ENCODE data around the gene ENGASE.

ENGASE gene

GRCh38 chr17:79135011-79135410 lies 60.4 kb downstream of the ENGASE start:
- no peak for DNase-seq (ENCODE audit: low read depth in 4 of 4, low spot score in 1 of 4)

DNA sequence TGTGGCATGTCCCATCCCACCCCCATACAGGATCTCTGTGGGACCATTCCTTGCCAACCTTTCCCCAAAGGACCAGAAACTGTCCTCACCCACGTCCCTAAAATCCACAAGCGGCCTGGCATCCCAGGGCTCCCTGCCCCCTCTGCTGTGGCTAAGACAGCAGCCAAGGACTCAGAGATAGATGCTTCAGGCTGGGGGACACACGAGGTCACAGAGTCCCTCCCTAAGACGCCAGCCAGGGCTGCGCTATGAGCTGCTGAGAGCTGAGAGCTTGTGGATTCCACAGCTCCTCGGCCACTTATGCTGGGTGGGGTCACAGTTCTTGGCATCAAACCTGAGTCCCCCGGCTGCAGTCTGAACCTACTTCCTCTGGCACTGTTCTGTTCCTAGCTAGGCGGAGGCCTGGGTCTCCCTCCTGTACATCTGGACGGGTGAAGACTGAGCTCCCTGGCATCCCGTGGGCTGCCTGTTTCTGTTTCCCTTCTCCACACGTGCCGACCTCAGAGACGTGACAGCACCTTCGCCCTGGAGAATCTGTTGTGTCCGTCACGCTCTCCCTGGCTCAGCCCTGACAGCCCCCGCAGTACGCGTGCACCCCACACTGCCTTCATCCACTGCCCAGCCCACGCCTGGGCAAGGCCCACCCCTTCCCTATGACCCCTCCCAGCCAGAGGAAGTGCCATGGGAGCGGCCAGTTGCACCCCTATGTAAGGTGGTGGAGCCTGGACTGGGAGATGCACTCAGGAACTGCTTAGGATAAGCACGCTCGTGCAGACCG lies 61.2 kb downstream of the ENGASE start:
- DNase-seq (ENCODE audit: low read depth in 4 of 4, low spot score in 1 of 4): no peak

Measured in stimulated activated CD4-positive, alpha-beta T cell treated with anti-CD3 and anti-CD28 coated beads, Interleukin-1b, Interleukin-23, amount 100 ng/mL, for 24 hours (primary cell).